Measurements from ENCODE around the gene TSC22D3. TPM values are rescaled to one million over a fixed set of nuclear protein-coding genes. Genes with fewer than 3 reads are reported as not detected.

Gene TSC22D3
- total and polyA plus RNA-seq, 4 donors: 117 to 447 (median 303) TPM

DNA sequence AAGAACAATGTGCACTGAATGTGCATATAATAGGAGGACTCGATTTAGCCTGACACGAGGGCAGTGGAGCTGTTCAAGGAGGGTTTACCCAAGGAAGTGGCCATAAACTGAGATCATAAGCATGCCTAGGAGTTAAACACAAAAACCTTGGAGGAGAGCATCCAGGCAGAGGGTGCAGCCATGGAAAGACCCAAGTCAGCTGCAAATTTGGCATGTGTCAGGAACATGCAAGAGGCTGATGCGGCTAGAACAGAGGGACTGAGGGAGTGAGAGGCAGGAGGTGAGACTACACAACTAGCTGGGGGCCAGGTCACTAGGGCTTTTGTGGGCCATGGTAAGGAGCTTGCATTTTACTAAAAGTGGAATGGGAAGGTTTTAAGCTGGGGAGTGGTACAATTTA lies 91.7 kb downstream of the TSC22D3 start:
- WGBS, 2 donors: 59 to 68% methylated on average over 3 of the region's 3 CpGs
- DNase-seq: no peak
- peaks cover 0 to 26% (median 5%) of the 10 kb centered on the region in 5 donors for H3K4me1 ChIP-seq (ENCODE audit: control insufficient read depth in 5 of 5, insufficient read depth in 5 of 5, low read length in 5 of 5)

DNA sequence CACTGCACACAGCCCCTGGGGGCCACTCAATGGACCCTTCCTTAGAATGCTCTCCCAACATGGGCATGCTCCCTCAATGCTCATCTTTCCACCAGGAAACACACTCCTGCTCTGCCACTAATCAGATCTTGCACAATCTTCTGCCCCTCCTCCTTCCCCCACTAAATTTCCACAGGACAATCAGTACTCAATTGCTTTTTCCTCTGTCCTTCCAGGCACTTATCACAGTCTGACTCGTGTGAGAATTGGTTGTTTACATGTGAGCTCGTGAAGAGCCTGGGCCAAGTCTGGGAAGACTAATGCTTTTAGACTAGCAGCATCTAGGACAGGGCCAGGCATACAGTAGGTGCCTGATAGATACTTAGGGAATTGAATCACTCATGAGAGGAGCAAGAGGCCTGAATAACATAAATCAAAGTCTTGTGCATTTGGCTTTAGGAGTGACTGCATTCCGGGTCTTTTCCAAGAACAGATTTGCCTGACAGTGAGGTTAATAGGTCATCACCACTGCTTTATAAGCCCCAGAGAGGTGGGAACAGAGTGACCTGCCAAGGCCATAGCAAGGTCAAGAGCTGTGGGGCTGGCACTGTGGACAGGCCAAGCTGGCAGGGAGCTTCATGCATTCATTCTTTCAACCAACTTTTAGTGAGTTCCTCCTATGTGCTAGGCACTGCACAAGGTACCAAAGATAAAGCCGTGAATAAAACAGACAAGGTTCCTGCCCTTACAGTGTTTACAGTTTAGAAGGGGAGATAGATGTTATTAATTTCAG lies 92.3 kb downstream of the TSC22D3 start:
- Histone ChIP-seq H3K27ac (ENCODE audit: low read depth in 1 of 2, low read length in 1 of 2) (peak overlapping the region in 1 of 2 donors; percentile 43), H3K36me3 (ENCODE audit: control insufficient read depth in 4 of 4, insufficient read depth in 4 of 4, low read length in 4 of 4) (no peaks in the 10 kb centered on the region), H3K4me1 (ENCODE audit: control insufficient read depth in 5 of 5, insufficient read depth in 5 of 5, low read length in 5 of 5) (peaks cover 0 to 28% (median 5%) of the 10 kb centered on the region in 5 donors), H3K9me3 (ENCODE audit: control insufficient read depth in 4 of 4, insufficient read depth in 3 of 4, low read length in 3 of 4) (peaks cover 0 to 1% (median 0%) of the 10 kb centered on the region in 4 donors), H3K27me3 (ENCODE audit: control insufficient read depth in 3 of 3, insufficient read depth in 3 of 3, low read length in 2 of 3) (peaks cover 0 to 20% (median 5%) of the 10 kb centered on the region in 3 donors), H3K9ac (ENCODE audit: insufficient read depth in 1 of 2, low read length in 2 of 2) (no peak overlapping the region), H3K4me3 (no peak overlapping the region)
- TF ChIP-seq, protein P1, sequence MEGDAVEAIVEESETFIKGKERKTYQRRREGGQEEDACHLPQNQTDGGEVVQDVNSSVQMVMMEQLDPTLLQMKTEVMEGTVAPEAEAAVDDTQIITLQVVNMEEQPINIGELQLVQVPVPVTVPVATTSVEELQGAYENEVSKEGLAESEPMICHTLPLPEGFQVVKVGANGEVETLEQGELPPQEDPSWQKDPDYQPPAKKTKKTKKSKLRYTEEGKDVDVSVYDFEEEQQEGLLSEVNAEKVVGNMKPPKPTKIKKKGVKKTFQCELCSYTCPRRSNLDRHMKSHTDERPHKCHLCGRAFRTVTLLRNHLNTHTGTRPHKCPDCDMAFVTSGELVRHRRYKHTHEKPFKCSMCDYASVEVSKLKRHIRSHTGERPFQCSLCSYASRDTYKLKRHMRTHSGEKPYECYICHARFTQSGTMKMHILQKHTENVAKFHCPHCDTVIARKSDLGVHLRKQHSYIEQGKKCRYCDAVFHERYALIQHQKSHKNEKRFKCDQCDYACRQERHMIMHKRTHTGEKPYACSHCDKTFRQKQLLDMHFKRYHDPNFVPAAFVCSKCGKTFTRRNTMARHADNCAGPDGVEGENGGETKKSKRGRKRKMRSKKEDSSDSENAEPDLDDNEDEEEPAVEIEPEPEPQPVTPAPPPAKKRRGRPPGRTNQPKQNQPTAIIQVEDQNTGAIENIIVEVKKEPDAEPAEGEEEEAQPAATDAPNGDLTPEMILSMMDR (IDR thresholded peaks at IDR 0.05; ENCODE audit: control extremely low read depth, extremely low read depth): no peak
- ATAC-seq (ENCODE audit: insufficient read depth, low FRiP score): no peak
- WGBS, 2 donors: 39 to 42% methylated on average over 4 of the region's 4 CpGs
- DNase-seq: peak in 2 of 3 donors; percentile 55 to 78

More for the DNA sequence above, 91.7 kb downstream of the TSC22D3 start:
- ATAC-seq (ENCODE audit: insufficient read depth, low FRiP score): no peak
- TF ChIP-seq, protein P1 (IDR thresholded peaks at IDR 0.05; ENCODE audit: control extremely low read depth, extremely low read depth): no peak
- Histone ChIP-seq H3K36me3 (ENCODE audit: control insufficient read depth in 4 of 4, insufficient read depth in 4 of 4, low read length in 4 of 4) (no peaks in the 10 kb centered on the region), H3K27me3 (ENCODE audit: control insufficient read depth in 3 of 3, insufficient read depth in 3 of 3, low read length in 2 of 3) (peaks cover 0 to 17% (median 6%) of the 10 kb centered on the region in 3 donors), H3K4me3 (no peak overlapping the region), H3K27ac (ENCODE audit: low read depth in 1 of 2, low read length in 1 of 2) (peak overlapping the region in 1 of 2 donors; percentile 87), H3K9ac (ENCODE audit: insufficient read depth in 1 of 2, low read length in 2 of 2) (no peak overlapping the region), H3K9me3 (ENCODE audit: control insufficient read depth in 4 of 4, insufficient read depth in 3 of 4, low read length in 3 of 4) (peaks cover 0 to 1% (median 0%) of the 10 kb centered on the region in 4 donors)

DNA sequence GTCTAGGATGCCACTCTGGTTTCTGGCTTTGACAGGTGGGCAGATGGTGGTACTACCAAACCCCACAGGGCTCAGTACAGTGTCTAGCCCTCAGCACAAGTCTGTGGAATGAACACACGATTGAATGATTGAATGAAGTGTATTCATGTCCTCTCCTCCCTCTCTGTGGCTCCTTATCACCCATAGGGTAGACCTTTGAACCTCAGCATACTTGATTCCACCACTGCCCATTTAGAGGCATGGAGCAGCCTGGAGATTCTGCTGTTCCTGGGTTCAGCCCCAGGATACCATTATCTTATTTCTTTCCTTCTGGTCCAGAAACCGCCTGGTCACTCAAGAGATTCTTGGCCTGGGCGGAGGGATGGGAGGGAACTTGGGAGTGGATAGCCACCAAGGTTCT lies 93.3 kb downstream of the TSC22D3 start:
- Histone ChIP-seq H3K27me3 (ENCODE audit: control insufficient read depth in 3 of 3, insufficient read depth in 3 of 3, low read length in 2 of 3) (peaks cover 0 to 20% (median 6%) of the 10 kb centered on the region in 3 donors), H3K4me1 (ENCODE audit: control insufficient read depth in 5 of 5, insufficient read depth in 5 of 5, low read length in 5 of 5) (peaks cover 2 to 28% (median 6%) of the 10 kb centered on the region in 5 donors), H3K4me3 (no peak overlapping the region), H3K27ac (ENCODE audit: low read depth in 1 of 2, low read length in 1 of 2) (peak overlapping the region in 1 of 2 donors; percentile 43), H3K36me3 (ENCODE audit: control insufficient read depth in 4 of 4, insufficient read depth in 4 of 4, low read length in 4 of 4) (no peaks in the 10 kb centered on the region), H3K9ac (ENCODE audit: insufficient read depth in 1 of 2, low read length in 2 of 2) (no peak overlapping the region), H3K9me3 (ENCODE audit: control insufficient read depth in 4 of 4, insufficient read depth in 3 of 4, low read length in 3 of 4) (no peaks in the 10 kb centered on the region)
- DNase-seq: no peak
- ATAC-seq (ENCODE audit: insufficient read depth, low FRiP score): no peak
- TF ChIP-seq, protein P1 (IDR thresholded peaks at IDR 0.05; ENCODE audit: control extremely low read depth, extremely low read depth): no peak
- WGBS, 2 donors: 78 to 97% methylated on average over 3 of the region's 3 CpGs
